Pulmonary artery endothelial cell (primary cell): Measurements from ENCODE around the gene PDE4D. TPM values are rescaled to one million over a fixed set of nuclear protein-coding genes. Genes with fewer than 3 reads are reported as not detected.

Source experiments
- DNase-seq: peaks from one replicate; pipeline ENCODE4 v3.0.0-alpha.2; 2011; ENCODE audit warnings: low read depth, low spot score
- total RNA-seq: library from RNA; depleted of rRNA; stranded (reverse); fragments of >200 nt; gene quantifications from 2 replicates; pipeline ENCODE4 v1.2.3, GENCODE V29; 2014

PDE4D gene
- total RNA-seq, 1 donor from 2014 or later = 22.4 TPM

DNA sequence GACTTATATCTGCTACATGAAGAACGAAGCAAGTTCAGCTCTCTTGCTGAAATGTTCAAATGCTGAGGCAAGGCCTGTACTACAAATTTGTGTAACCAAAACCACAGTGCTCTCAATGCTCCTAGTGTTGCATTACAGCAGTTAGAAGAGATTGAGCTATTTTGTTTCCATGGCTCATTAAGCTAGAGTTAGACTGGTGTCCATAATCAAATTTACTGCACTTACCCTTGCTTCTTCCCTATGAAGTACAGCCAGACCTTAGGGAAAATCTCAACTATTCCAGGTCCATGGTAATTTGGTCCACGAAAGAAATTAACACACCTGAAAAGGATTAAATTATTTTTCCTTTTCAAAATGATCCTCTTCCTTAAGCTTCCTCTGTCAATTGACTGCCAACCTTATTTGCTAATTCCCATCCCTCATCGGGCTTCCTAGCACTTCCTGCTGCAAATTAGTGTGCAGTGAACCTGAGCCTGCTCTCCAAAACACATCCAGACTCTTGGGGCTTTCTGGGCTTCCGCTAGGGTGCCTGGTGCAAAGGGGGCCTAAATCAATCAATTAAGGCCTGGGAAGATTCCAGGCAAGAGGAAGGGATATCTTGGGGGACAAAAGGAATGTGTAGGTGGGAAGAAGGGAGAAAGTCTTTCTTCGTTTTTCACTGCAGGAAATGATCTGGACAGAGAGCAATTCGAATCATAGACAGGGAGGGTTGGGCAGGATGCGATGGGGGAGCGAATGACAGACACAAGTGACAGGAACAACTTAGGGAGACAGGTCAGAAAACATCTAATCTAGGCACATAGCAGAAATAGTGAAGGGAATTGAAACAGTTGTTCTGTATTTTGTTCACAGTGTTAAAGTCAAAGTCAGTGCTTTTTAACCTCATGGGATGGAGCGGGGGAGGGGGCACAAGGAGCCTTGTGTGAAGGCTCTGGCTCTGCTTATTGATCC lies 768.2 kb downstream of the PDE4D start:
- DNase-seq = no peak

GRCh38 chr5:59123595-59124561 lies 769.6 kb downstream of the PDE4D start:
- no peak for DNase-seq

DNA sequence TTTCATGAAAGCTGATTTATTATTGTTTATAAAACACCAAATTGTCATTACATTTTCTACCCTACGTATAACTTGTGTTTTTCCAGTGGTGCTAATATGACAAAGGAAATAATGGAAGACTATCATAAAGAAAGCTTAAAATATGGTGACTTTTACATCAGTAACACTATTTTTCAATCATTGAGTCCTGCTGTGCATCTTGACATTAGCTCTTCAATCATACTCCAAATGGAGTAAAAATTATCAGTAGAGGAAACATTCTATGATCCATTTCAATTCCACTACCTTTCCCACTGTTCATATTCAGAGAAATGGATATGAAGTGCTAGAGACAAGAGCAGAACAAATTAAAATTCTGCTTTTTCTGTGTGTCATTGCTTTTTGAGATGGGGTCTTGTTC lies 774.0 kb downstream of the PDE4D start:
- DNase-seq = no peak

GRCh38 chr5:59117320-59117719 lies 776.2 kb downstream of the PDE4D start:
- no peak for DNase-seq

DNA sequence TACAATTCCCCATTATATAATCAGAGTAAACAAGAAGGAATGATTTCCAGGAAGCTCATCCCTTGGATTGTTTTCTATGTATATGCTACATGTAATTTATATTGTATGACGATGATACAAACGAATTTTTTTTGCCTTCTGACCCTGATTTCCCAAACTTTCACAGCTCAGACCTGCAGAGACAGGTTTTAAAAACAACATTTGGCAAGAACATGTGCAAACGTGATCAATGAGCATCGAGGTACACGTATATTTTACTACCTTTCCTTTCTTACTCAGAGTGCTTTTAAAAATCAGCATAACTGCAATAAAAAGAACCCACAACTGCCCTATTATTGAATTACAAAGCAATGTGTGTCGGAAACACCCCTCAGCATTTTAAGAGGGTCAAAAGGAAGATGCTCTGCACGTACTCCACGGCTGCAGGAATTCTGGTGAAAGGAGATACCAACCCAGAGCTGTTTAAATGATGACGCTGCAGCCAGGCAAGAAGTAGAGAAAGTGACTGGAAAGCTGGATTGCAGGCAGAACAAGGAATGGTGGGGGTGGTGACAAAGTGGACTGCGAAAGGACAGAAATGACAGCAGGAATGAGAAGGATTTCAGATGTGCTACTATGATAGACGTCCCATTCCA lies 777.2 kb downstream of the PDE4D start:
- DNase-seq = no peak

DNA sequence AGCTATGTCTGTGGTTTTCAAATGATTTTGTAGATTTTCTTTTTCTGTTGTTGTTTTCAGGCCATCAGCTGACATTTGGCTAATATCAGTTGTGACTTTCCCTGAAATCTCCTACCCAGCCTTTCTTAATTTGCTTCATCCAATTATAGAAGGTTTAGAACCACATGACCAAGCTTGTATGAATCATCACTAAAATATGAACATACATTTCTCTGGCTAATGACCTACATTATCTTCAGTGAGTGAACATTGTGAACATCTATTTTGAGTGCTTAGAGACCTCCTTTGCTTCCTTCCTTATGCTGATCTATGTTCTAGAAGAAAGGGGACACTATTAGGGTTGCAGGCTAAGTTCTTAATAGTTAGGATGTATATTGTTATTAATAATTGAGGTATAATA lies 778.2 kb downstream of the PDE4D start:
- no peak for DNase-seq

DNA sequence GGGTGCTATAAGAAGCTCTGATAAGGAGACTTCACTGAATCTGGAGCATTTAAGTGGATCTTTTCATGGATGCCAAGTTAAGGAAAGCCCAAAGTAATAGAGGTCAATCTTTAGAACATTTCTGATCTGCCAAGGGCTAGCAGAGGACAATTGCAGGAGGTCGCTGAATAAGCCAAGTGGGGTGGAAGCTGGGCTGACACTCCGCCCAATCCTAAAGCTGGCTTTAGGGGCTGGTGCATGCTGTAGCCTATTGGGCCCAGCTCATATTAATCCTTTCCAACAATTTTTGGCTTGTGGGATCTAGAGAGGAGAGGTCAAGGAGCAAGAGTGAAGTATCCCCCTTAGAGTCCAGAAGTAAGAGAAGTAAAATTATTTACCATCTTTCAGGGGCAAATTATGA lies 784.1 kb downstream of the PDE4D start:
- DNase-seq = no peak

GRCh38 chr5:59107692-59108091 lies 785.8 kb downstream of the PDE4D start:
- no peak for DNase-seq

DNA sequence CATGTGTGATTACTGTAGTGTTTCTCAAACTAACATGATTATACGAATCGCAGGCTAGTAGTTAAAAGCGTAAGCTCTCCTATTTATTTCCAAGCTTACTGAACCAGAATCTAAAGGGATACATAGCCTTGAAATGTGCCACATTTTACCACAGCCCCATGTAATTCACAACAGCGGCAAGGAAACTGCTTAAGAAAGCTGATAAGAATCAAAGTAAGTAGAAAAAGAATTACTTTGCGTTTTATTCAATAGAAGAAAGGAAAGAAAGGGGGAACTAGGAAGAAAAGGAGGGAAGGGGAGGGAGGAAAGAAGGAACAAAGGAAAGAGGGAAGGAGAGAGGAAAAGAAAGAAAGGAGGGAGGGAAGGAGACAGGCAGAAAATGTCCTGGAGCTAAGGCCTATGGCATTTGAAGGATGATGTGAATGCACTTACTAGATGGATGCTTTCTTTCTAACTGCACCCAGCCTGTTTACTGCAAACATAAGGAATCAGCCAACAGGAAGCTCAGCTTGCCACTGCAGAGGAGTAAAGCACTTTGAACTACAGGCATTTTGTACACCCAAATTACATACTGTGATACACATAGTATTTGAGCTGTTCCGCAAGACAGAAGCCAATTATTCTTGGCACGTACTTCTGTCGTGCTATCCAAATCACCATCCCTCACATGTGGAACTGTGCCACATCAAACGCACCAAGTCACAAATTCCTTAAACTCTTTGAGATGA lies 789.0 kb downstream of the PDE4D start:
- no peak for DNase-seq

DNA sequence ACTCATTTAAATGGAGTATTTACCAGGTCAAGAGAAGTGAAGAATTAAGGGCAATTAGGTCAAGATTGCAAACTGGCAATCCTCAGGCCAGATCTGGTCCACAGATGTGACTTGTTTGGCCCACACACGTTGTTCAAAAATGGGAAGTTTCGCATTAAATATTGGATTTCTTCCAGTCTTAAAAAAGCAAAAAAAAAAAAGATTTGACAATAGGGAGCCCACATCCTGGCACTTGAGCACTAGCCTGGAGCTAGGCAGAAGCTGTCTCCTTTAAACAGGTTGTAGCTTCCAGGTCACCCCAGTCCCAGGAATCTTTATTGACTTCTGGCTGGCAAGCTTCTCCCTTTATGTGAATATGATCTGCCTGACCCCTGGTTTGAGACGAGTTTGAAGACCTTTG lies 790.2 kb downstream of the PDE4D start:
- DNase-seq = no peak

DNA sequence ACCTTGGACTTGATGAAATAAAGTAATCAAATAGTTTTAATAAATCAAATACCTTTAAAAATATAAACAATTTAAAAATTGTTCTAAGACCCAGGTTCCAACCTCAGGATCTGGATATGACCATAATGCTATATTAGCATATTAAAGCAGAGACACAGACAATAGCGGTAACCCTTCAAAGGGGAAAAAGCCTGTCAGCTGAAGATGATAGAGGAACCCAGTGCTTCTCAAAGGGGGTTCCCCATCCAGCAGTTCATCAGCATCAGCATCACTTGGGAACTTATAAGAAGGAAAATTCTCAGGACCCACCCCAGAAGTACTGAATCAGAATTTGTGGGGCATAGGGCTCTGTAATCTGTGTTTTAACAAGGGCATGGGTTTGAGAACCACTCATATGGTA lies 791.1 kb downstream of the PDE4D start:
- DNase-seq = no peak

- no peak for DNase-seq
These were observed 792.7 kb downstream of the PDE4D start for GRCh38 chr5:59100875-59101274.

- no peak for DNase-seq
These were observed 793.6 kb downstream of the PDE4D start for GRCh38 chr5:59099995-59100345.

DNA sequence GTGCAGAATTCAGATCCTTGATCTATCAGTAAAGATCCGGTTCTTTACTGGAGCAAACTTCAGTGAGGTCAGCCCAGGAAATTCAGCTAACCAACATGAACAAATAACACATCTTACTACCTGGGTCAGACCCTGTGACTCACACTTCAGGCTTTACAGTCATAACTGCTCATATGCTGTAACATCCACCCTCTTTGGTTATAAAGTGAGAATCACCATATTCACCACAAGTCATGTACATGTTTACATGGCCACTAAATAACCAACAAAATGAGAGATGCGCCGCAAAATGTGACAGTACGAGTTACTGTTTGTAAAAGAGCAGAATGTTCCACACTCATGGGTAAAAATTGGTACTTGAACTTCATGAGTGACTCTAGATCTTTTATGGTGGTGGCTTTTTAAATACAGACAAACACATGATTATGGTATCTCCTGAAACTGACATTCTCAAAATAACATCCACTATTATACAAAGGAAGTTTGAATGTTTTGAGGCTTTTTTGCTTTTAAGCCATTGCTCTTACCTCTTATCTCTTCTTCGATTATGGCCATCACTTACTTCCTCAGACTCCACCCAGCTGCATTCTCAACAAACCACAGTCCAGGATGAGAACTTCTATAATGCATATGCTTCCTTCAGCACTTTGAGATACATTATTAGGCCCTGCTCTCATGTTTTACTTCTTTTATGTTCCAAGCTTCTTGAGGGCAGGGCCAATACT lies 794.1 kb downstream of the PDE4D start:
- DNase-seq = no peak

- no peak for DNase-seq
These were observed 794.8 kb downstream of the PDE4D start for GRCh38 chr5:59098743-59099142.

GRCh38 chr5:59097712-59098111 lies 795.8 kb downstream of the PDE4D start:
- DNase-seq = no peak

- DNase-seq = no peak
These were observed 796.4 kb downstream of the PDE4D start for GRCh38 chr5:59097116-59097515.

DNA sequence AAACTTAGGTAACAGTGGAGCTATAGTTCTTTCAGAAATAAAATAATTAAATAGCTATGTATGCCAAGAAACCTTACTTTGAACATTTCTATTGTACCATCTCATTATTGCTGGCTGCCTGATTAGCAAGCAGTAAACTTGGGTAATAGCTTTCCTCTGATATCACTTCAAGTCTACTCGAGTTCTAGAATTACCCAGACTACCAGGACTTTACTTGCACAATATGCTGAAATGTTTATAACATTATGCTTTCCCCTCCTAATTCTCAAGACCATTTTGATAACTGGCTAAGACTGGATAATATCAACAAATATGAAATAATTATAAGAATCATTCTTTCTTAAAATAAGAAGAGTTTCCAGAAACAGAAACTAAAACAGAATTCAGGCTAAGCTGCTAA lies 798.0 kb downstream of the PDE4D start:
- DNase-seq = no peak

GRCh38 chr5:59094864-59095263 lies 798.7 kb downstream of the PDE4D start:
- DNase-seq = no peak

- no peak for DNase-seq
These were observed 800.2 kb downstream of the PDE4D start for GRCh38 chr5:59093329-59093728.
